NCI-H82 (cell line): ENCODE measurements around the gene TMEM80.

Experiments used
- DNase-seq: peaks from one replicate; lab custom pipeline; 2025; lab: John Stamatoyannopoulos, UW

The TMEM80 gene

GRCh38 chr11:746289-747157, 50.9 kb downstream of the TMEM80 start:
- DNase-seq = peak; percentile 53

DNA sequence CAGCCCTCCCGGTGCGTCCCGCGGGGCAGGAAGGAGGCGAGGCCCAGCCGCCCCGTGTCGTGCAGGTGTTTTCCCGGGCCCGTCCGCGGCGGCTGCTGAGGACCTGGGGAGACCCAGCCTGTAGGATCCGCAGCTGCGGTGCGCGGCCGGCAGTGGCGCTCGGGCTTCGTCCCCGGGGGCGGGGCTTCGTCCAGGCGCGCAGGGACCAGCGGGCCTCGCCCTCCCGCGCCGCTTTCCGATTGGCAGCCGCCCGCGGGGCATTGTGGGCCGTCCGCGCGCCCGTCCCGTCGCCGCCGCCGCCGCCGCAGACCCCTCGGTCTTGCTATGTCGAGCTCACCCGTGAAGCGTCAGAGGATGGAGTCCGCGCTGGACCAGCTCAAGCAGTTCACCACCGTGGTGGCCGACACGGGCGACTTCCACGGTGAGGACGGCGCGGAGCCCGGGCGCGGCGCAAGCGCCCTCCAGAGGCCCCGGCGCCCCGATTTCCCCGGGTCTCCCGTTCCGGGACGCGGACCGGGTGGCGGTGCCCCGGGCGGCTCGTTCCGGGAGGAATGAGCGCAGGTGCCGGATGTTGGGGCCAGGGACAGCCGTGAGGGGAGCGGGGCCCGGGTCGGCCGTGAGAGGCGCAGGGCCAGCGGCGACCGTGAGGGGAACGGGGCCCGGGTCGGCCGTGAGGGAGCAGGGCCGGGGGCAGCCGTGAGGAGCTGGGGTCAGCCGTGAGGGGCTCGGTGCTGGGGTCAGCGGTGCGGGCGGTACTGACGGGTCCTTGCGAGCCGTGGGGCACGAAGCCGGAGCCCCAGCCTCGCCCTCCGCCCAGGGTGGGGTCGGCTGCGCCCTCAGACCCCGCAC, 51.8 kb downstream of the TMEM80 start, which contains the start of gene TALDO1:
TSS of gene TALDO1 (plus strand) at position 307 of the 849 bp plus-strand sequence. CDS start at position 325, 18 bp downstream.
- peak; percentile 90 for DNase-seq

DNA sequence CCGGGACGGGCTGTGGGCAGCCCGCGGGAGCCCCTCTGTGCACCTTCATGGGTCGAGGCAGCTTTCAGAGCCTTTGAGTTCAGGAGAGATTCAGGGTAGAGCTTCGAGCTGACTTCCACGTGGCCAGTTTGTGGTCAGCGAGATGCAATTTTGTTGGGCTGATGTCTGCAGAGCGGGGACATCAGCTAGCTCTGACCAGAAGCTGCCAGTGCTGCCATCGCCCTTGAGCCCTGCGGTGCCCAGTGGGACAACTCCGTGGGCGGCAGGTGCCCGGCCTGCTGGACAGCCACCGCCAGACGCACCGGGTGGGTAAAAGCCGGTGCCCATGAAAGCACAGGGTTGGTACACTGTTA, 52.4 kb downstream of the TMEM80 start:
- no peak for DNase-seq

GRCh38 chr11:749731-750130, 54.1 kb downstream of the TMEM80 start:
- no peak for DNase-seq
